ENCODE data around the gene OOSP4B. TPM values are rescaled to one million over a fixed set of nuclear protein-coding genes. Genes with fewer than 3 reads are reported as not detected.
"Not testable (repeated sequence)": the region's sequence is repeated elsewhere in the genome, so short reads cannot be mapped to it uniquely, and the experiment has no call there.

Gene OOSP4B
- polyA plus RNA-seq, 1 donor (not counting 4 experiments of a cell fraction or from before 2014, with no cell fraction given), result not detected

GRCh38 chr11:60005360-60005759 lies 11.6 kb upstream of the OOSP4B start:
- no peak overlapping the region for H2AFZ ChIP-seq (ENCODE audit: control insufficient read depth, low read length)
- dilution Hi-C loops (cut with MboI; ENCODE audit: extremely low pct_ligation_motif_present, low sequenced_read_pairs), result no loop called here
- no peaks in the 10 kb centered on the region for H3K36me3 ChIP-seq (ENCODE audit: control insufficient read depth in 2 of 2, extremely low read depth in 1 of 2, insufficient read depth in 2 of 2, low read length in 2 of 2)
- H3K9ac ChIP-seq (ENCODE audit: control insufficient read depth, extremely low read depth, insufficient read depth, low read length), result no peak overlapping the region
- no peak overlapping the region for H3K4me3 ChIP-seq (ENCODE audit: control insufficient read depth in 2 of 3, extremely low read depth in 1 of 3, insufficient read depth in 2 of 3, low read depth in 1 of 3, low read length in 3 of 3)
- no peaks in the 10 kb centered on the region for H3K9me1 ChIP-seq (ENCODE audit: control insufficient read depth, extremely low read depth, insufficient read depth, low read length)
- no peaks in the 10 kb centered on the region for H3K4me1 ChIP-seq (ENCODE audit: control insufficient read depth, extremely low read depth, insufficient read depth, low read length)
- TF ChIP-seq EZH2 (IDR thresholded peaks at IDR 0.05; ENCODE audit: low read length) (no peak), CTCF (optimal IDR thresholded peaks at IDR 0.05 in 1 of 3, IDR thresholded peaks at IDR 0.05 in 1 of 3, conservative IDR thresholded peaks at IDR 0.05 in 1 of 3; ENCODE audit: extremely low read depth in 1 of 3, insufficient read depth in 2 of 3, low read length in 3 of 3) (no peak)
- no peak overlapping the region for H3K27ac ChIP-seq (ENCODE audit: control insufficient read depth, insufficient read depth, low read length)
- DNase-seq (ENCODE audit: low read depth, low spot score) (no peak), FAIRE-seq (no peak)
- no peaks in the 10 kb centered on the region for H3K79me2 ChIP-seq (ENCODE audit: control insufficient read depth, insufficient read depth, low read length)
- no peaks in the 10 kb centered on the region for H4K20me1 ChIP-seq (ENCODE audit: control insufficient read depth, extremely low read depth, insufficient read depth, low read length)
- no peaks in the 10 kb centered on the region for H3K27me3 ChIP-seq (ENCODE audit: control insufficient read depth, extremely low read depth, insufficient read depth, low read length)
- H3K4me2 ChIP-seq (ENCODE audit: control insufficient read depth, extremely low read depth, insufficient read depth, low read depth, low read length), result no peak overlapping the region
- no peaks in the 10 kb centered on the region for H3K9me3 ChIP-seq (ENCODE audit: control insufficient read depth, low read depth, low read length)

GRCh38 chr11:60018058-60018457 lies 1.1 kb downstream of the OOSP4B start:
- H3K36me3 ChIP-seq (ENCODE audit: control insufficient read depth in 2 of 2, extremely low read depth in 1 of 2, insufficient read depth in 2 of 2, low read length in 2 of 2), result no peaks in the 10 kb centered on the region
- TF ChIP-seq EZH2 (IDR thresholded peaks at IDR 0.05; ENCODE audit: low read length) (no peak), CTCF (optimal IDR thresholded peaks at IDR 0.05 in 1 of 3, IDR thresholded peaks at IDR 0.05 in 1 of 3, conservative IDR thresholded peaks at IDR 0.05 in 1 of 3; ENCODE audit: extremely low read depth in 1 of 3, insufficient read depth in 2 of 3, low read length in 3 of 3) (no peak)
- H4K20me1 ChIP-seq (ENCODE audit: control insufficient read depth, extremely low read depth, insufficient read depth, low read length), result no peaks in the 10 kb centered on the region
- H3K4me3 ChIP-seq (ENCODE audit: control insufficient read depth in 2 of 3, extremely low read depth in 1 of 3, insufficient read depth in 2 of 3, low read depth in 1 of 3, low read length in 3 of 3), result no peak overlapping the region
- no peaks in the 10 kb centered on the region for H3K27me3 ChIP-seq (ENCODE audit: control insufficient read depth, extremely low read depth, insufficient read depth, low read length)
- H3K79me2 ChIP-seq (ENCODE audit: control insufficient read depth, insufficient read depth, low read length), result no peaks in the 10 kb centered on the region
- DNase-seq (ENCODE audit: low read depth, low spot score) (no peak), FAIRE-seq (no peak)
- H2AFZ ChIP-seq (ENCODE audit: control insufficient read depth, low read length), result no peak overlapping the region
- H3K4me2 ChIP-seq (ENCODE audit: control insufficient read depth, extremely low read depth, insufficient read depth, low read depth, low read length), result no peak overlapping the region
- dilution Hi-C loops (cut with MboI; ENCODE audit: extremely low pct_ligation_motif_present, low sequenced_read_pairs), result no loop called here
- H3K4me1 ChIP-seq (ENCODE audit: control insufficient read depth, extremely low read depth, insufficient read depth, low read length), result no peaks in the 10 kb centered on the region
- no peaks in the 10 kb centered on the region for H3K9me3 ChIP-seq (ENCODE audit: control insufficient read depth, low read depth, low read length)
- H3K9me1 ChIP-seq (ENCODE audit: control insufficient read depth, extremely low read depth, insufficient read depth, low read length), result no peaks in the 10 kb centered on the region
- H3K9ac ChIP-seq (ENCODE audit: control insufficient read depth, extremely low read depth, insufficient read depth, low read length), result no peak overlapping the region
- no peak overlapping the region for H3K27ac ChIP-seq (ENCODE audit: control insufficient read depth, insufficient read depth, low read length)

GRCh38 chr11:60020376-60020775 lies 3.4 kb downstream of the OOSP4B start:
- DNase-seq (ENCODE audit: low read depth, low spot score); dilution Hi-C loops (cut with MboI; ENCODE audit: extremely low pct_ligation_motif_present, low sequenced_read_pairs); H3K9me3 ChIP-seq (ENCODE audit: control insufficient read depth, low read depth, low read length); H3K36me3 ChIP-seq (ENCODE audit: control insufficient read depth in 2 of 2, extremely low read depth in 1 of 2, insufficient read depth in 2 of 2, low read length in 2 of 2); FAIRE-seq; H3K27me3 ChIP-seq (ENCODE audit: control insufficient read depth, extremely low read depth, insufficient read depth, low read length); H3K27ac ChIP-seq (ENCODE audit: control insufficient read depth, insufficient read depth, low read length); H3K4me3 ChIP-seq (ENCODE audit: control insufficient read depth in 2 of 3, extremely low read depth in 1 of 3, insufficient read depth in 2 of 3, low read depth in 1 of 3, low read length in 3 of 3); H3K4me1 ChIP-seq (ENCODE audit: control insufficient read depth, extremely low read depth, insufficient read depth, low read length); H3K4me2 ChIP-seq (ENCODE audit: control insufficient read depth, extremely low read depth, insufficient read depth, low read depth, low read length); H2AFZ ChIP-seq (ENCODE audit: control insufficient read depth, low read length); H3K79me2 ChIP-seq (ENCODE audit: control insufficient read depth, insufficient read depth, low read length); H3K9me1 ChIP-seq (ENCODE audit: control insufficient read depth, extremely low read depth, insufficient read depth, low read length); H3K9ac ChIP-seq (ENCODE audit: control insufficient read depth, extremely low read depth, insufficient read depth, low read length); H4K20me1 ChIP-seq (ENCODE audit: control insufficient read depth, extremely low read depth, insufficient read depth, low read length): not testable (repeated sequence)
